ENCODE measurements around the gene MYO9A.

MYO9A gene

DNA sequence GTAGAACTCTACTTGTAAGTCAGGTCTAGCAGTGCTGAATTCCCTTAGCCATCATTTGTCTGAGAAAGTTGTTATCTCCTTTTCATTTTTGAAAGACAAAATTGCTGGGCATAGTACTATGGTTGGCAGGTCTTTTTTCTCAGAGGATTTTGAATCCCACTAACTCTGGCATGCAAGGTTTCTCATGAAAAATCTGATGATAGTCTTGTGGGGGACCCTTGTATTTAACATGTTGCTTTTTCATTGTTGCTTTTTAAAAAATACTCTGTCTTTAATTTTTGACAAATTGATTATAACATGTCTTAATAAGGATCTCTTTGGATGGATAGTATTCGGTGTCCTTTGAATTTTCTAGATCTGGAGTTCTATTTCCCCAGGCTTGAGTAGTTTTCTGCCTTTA, 186.7 kb downstream of the MYO9A start:
- TF ChIP-seq ZFX (IDR thresholded peaks at IDR 0.05; ENCODE audit: borderline replicate concordance), result no peak
- TF ChIP-seq, protein P1, sequence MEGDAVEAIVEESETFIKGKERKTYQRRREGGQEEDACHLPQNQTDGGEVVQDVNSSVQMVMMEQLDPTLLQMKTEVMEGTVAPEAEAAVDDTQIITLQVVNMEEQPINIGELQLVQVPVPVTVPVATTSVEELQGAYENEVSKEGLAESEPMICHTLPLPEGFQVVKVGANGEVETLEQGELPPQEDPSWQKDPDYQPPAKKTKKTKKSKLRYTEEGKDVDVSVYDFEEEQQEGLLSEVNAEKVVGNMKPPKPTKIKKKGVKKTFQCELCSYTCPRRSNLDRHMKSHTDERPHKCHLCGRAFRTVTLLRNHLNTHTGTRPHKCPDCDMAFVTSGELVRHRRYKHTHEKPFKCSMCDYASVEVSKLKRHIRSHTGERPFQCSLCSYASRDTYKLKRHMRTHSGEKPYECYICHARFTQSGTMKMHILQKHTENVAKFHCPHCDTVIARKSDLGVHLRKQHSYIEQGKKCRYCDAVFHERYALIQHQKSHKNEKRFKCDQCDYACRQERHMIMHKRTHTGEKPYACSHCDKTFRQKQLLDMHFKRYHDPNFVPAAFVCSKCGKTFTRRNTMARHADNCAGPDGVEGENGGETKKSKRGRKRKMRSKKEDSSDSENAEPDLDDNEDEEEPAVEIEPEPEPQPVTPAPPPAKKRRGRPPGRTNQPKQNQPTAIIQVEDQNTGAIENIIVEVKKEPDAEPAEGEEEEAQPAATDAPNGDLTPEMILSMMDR (IDR thresholded peaks at IDR 0.05), result no peak
- no peak overlapping the region for H3K27ac ChIP-seq

DNA sequence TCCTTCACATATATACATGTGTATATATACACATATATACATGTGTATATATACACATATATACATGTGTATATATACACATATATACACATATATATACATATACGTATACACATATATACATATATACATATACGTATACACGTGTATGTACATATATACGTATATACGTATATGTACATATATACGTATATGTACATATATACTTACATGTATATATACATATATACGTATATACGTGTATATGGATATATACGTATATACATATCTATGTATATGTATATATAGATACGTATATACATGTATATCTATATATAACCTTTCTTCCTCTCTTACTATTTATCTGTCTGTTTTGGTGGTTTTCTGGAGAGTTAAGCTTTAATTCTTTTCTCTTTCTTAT, 192.8 kb downstream of the MYO9A start:
- no peak overlapping the region for H3K27ac ChIP-seq
- TF ChIP-seq, protein P1 (IDR thresholded peaks at IDR 0.05), result no peak
- TF ChIP-seq ZFX (IDR thresholded peaks at IDR 0.05; ENCODE audit: borderline replicate concordance), result no peak

DNA sequence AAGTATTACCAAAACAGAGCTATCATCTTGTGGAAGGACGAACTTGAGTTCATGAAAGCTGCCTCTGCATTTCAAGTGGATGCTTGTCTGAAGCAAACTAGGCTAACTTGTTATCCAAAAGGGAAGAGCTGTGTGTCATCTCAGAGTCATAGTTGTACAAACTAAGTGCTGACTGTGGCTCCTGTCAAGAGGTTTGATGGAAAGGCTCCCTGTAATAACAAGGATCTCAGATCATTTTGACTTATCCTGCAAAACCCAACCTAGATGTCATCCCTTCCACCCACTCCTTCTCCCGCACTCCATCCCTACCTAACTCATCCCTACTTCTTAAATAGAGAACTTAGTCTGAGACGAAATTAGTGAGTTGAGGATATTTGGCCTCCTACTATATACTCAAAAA, 196.8 kb downstream of the MYO9A start:
- H3K27ac ChIP-seq, result no peak overlapping the region
- TF ChIP-seq, protein P1 (IDR thresholded peaks at IDR 0.05), result no peak
- TF ChIP-seq ZFX (IDR thresholded peaks at IDR 0.05; ENCODE audit: borderline replicate concordance), result no peak

DNA sequence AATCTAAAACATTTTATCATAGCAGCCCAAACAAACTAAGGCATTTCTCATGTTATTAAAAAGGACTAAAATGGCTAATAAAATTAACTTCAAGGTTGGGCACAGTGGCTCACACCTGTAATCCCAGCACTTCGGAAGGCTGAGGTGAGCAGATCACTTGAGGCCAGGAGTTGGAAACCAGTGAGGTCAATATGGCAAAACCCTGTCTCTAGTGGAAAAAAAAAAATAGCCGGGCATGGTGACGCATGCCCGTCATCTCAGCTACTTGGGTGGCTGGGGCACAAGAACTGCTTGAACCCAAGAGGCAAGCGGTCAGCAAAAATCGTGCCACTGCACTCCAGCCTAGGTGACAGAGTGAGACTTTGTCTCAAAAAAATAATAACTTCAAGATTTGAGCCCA, 197.4 kb downstream of the MYO9A start:
- no peak overlapping the region for H3K27ac ChIP-seq
- TF ChIP-seq ZFX (IDR thresholded peaks at IDR 0.05; ENCODE audit: borderline replicate concordance), result no peak
- TF ChIP-seq, protein P1 (IDR thresholded peaks at IDR 0.05), result no peak

DNA sequence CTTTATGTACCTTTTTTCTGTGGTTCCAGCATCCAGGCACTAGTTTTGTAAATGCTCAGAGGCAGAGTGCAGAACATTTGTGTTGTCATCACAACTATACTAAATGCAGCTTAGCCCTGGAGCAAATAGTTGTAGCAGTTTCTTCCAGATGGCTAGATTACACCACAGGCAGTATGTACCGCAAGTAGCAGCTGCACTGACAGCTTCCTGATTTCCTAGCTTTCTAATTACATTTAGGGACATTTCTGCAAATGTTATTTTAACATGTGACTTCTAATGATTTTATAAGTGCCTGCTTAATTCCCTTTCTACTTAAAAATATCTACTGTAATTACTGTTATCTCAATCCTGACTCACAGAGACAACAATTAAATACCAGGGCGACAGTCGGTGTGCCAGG, 201.1 kb downstream of the MYO9A start:
- no peak for TF ChIP-seq ZFX (IDR thresholded peaks at IDR 0.05; ENCODE audit: borderline replicate concordance)
- TF ChIP-seq, protein P1 (IDR thresholded peaks at IDR 0.05), result no peak
- H3K27ac ChIP-seq, result no peak overlapping the region

DNA sequence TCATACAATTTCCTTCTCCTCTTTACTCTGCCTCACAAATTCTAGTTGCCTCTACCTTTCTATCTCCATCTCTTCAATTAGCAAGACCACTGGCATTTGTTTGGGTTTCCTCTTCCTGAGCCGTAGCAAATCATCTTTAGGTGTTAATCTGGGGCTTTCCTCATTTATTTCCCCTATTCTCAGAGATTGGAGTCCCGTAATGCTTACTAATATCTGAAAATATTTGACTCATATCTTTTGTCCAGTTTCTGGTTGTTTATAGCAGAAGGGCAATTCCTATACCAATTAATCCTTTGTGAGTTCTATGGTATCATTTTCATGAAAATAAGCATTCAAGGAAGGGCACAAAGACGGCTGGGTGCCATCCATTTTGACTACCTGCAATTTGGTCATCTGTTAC, 203.9 kb downstream of the MYO9A start:
- TF ChIP-seq, protein P1 (IDR thresholded peaks at IDR 0.05), result no peak
- TF ChIP-seq ZFX (IDR thresholded peaks at IDR 0.05; ENCODE audit: borderline replicate concordance), result no peak
- H3K27ac ChIP-seq, result no peak overlapping the region

DNA sequence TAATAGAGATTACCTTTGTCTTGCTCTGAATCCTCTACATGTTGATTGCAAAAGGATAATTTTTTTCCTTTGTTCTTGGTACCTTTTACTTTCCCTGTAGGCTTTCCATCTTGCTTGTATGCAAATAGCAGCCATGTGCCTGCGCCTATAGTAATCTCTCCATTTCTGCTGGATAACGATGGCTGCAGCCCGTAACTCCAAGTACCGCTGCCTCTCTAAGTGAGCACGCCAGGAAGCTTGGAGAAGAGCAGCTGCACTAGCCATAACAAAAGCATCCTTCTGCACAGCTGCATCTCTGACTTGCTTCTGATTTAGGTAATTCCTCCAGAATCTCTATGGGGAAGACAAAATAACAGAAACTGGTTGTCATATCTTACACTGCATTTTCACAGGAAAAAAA, 218.3 kb downstream of the MYO9A start:
- TF ChIP-seq, protein P1 (IDR thresholded peaks at IDR 0.05), result no peak
- no peak for TF ChIP-seq ZFX (IDR thresholded peaks at IDR 0.05; ENCODE audit: borderline replicate concordance)
- no peak overlapping the region for H3K27ac ChIP-seq

Measured in 22Rv1 (cell line).